Subcutaneous abdominal adipose tissue (tissue), 5 donors: ENCODE measurements around the gene EYS.

Experiments
- H3K27ac ChIP-seq: one replicate; pipeline ENCODE4 v1.7.0; 2013; ENCODE audit warnings: low read depth, mild to moderate bottlenecking, inconsistent platforms, low read length, moderate library complexity
- H3K27me3 ChIP-seq, 5 donors: one replicate each; pipeline ENCODE4 v1.7.0; 2013; ENCODE audit warnings: low read length in 5 of 5, inconsistent platforms in 1 of 5; ENCODE audit not compliant: control insufficient read depth in 5 of 5, insufficient read depth in 4 of 5
- H3K36me3 ChIP-seq, 5 donors: one replicate each; pipeline ENCODE4 v1.7.0; 2013; ENCODE audit warnings: low read length in 5 of 5; ENCODE audit not compliant: control insufficient read depth in 5 of 5, insufficient read depth in 5 of 5
- H3K4me1 ChIP-seq, 5 donors: one replicate each; pipeline ENCODE4 v1.7.0; 2013; ENCODE audit warnings: low read length in 5 of 5, mild to moderate bottlenecking in 3 of 5, moderate library complexity in 1 of 5; ENCODE audit not compliant: control insufficient read depth in 5 of 5, insufficient read depth in 5 of 5
- H3K4me3 ChIP-seq, 5 donors: one replicate each; pipeline ENCODE4 v1.7.0; 2013; ENCODE audit warnings: low read length in 5 of 5, low read depth in 1 of 5
- H3K9ac ChIP-seq, 5 donors: one replicate each; pipeline ENCODE4 v1.7.0; 2013; ENCODE audit warnings: low read length in 5 of 5, mild to moderate bottlenecking in 4 of 5, moderate library complexity in 3 of 5
- H3K9me3 ChIP-seq, 5 donors: one replicate each; pipeline ENCODE4 v1.7.0; 2013; ENCODE audit warnings: low read length in 5 of 5; ENCODE audit not compliant: control insufficient read depth in 5 of 5
- donor health status: healthy.
- donor health status: healthy.
- donor health status: healthy.
- donor health status: healthy.
- donor health status: healthy.

The EYS gene

DNA sequence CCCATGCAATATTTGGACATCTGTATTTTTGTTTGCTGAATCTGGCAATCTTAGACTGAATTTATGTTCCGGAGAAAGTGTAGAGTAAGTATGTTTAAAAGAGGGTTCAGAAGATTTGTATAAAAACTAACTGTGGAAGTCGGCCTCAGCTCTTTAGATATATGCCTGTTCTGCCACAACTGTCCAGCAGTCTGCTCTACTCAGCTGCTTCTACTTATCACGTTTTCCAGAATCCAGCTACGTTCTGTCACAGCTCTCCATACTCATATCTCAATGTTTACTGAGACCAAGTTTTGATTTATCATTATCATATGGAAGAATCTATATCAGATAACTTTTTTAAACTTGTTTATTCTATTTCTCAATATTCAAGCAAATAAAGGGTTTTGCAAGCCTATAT lies 721.3 kb downstream of the EYS start:
- Histone ChIP-seq H3K9me3 (no peaks in the 10 kb centered on the region), H3K9ac (no peak overlapping the region), H3K4me3 (no peak overlapping the region), H3K27ac (no peak overlapping the region), H3K4me1 (no peaks in the 10 kb centered on the region), H3K27me3 (no peaks in the 10 kb centered on the region), H3K36me3 (no peaks in the 10 kb centered on the region)

DNA sequence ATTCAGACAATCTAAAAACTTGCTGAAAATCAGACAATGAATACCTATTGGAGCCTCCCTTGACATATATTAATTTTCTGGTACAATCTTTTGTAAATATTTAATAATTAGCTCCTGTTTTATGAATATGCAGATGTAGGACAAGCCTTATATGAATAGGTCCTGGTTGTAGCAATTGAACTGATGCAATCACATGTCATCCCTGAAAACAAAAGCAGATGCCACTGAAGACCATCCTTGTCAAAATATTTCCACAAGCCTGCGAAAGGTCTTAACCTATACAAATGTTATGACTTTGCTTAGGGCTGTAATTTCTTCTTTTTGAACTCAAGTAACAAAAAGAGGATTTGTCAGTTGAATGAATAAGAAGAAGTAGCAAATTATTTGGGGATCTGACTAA lies 722.1 kb downstream of the EYS start:
- Histone ChIP-seq H3K4me1 (no peaks in the 10 kb centered on the region), H3K27me3 (no peaks in the 10 kb centered on the region), H3K36me3 (no peaks in the 10 kb centered on the region), H3K9me3 (no peaks in the 10 kb centered on the region), H3K27ac (no peak overlapping the region), H3K9ac (no peak overlapping the region), H3K4me3 (no peak overlapping the region)

DNA sequence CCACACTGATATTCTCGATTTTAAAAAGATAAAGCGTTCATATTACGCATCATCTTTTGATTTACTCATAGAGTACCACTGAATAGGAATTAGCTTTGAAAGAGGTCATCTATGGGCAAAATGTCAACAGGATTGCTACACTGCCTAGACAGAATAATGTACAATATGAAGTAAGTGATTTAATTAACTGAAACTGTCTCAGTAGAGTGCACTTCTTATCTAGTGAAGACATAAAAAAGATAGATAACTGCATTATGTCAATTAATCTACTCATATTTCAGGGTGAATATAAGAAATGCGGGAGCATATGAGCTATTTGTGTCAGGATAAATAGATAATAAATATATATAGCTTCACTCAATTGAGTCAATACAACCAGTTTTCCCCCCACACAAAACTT lies 723.9 kb downstream of the EYS start:
- no peaks in the 10 kb centered on the region for H3K36me3 ChIP-seq

DNA sequence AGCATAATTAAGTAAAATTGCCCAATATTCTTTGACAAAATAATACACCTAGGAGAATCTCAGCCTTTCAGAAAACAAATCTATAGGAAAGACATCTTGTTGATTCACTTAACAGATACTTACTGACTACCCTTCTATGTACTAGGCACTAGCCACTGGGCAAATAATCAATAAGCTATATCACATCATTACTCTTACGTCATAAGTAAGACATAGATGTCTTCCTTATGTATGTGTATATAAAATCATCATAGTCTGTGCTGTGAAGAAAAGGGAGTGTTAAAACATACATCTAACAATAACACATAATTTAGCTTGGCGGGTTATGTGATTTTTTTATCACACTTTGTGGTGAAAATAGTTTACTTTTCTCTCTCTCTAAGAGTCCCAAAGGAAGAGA lies 733.9 kb downstream of the EYS start:
- no peak overlapping the region for H3K27ac ChIP-seq

More for the DNA sequence above, 723.9 kb downstream of the EYS start:
- Histone ChIP-seq H3K9ac (no peak overlapping the region), H3K4me1 (no peaks in the 10 kb centered on the region), H3K27ac (no peak overlapping the region), H3K27me3 (no peaks in the 10 kb centered on the region), H3K9me3 (no peaks in the 10 kb centered on the region), H3K4me3 (no peak overlapping the region)

DNA sequence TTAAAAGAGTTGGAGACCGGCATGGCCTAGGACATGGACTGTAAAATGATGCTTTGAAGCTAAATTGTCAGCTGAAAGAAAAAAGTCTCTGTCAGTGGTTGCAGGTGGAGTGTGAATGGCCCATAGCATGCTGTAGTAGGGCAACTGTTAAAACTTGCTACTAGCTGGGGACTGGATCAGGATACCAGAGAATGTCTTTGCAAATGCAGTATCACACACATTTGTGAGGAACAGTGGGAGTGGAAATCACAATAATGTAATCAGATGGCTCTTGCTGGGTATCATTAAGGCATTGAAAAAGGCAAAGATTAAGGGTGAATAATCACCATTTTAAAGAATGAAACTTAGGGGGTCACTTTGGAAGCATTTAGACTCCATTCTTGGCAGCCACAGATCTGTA lies 737.9 kb downstream of the EYS start:
- no peaks in the 10 kb centered on the region for H3K36me3 ChIP-seq

More for the DNA sequence above, 733.9 kb downstream of the EYS start:
- no peak overlapping the region for H3K9ac ChIP-seq
- H3K27me3 ChIP-seq = no peaks in the 10 kb centered on the region
- H3K36me3 ChIP-seq = no peaks in the 10 kb centered on the region
- H3K9me3 ChIP-seq = no peaks in the 10 kb centered on the region
- no peak overlapping the region for H3K4me3 ChIP-seq
- H3K4me1 ChIP-seq = peaks cover 0 to 3% (median 0%) of the 10 kb centered on the region in 5 donors

DNA sequence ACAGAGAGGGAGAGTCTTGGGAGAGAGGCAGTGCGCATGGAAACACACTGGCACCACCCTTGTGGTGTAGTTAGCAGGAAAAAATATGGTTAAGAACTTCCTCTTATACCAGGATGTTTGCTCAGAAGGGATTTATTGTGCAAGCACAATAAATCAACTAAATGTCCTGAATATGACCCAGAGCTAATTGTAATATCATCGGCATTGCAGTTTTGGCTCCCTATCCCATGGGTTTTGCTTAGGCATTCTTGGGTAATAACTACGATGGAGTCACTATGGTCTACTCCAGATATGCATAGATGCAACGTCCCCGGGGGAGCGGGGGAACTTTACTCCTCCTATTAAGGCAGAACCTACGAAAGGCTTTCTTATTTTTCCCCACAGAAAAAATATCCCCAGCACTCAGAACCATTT lies 751.6 kb downstream of the EYS start:
- H3K9me3 ChIP-seq = peaks cover 0 to 3% (median 0%) of the 10 kb centered on the region in 5 donors
- no peaks in the 10 kb centered on the region for H3K27me3 ChIP-seq
- no peak overlapping the region for H3K9ac ChIP-seq
- H3K27ac ChIP-seq = no peak overlapping the region
- H3K4me3 ChIP-seq = no peak overlapping the region
- peaks cover 0 to 12% (median 0%) of the 10 kb centered on the region in 5 donors for H3K4me1 ChIP-seq
- no peaks in the 10 kb centered on the region for H3K36me3 ChIP-seq

More for the DNA sequence above, 737.9 kb downstream of the EYS start:
- H3K9me3 ChIP-seq = no peaks in the 10 kb centered on the region
- no peak overlapping the region for H3K4me3 ChIP-seq
- peaks cover 0 to 8% (median 0%) of the 10 kb centered on the region in 5 donors for H3K4me1 ChIP-seq
- no peak overlapping the region for H3K9ac ChIP-seq
- H3K27me3 ChIP-seq = no peaks in the 10 kb centered on the region
- no peak overlapping the region for H3K27ac ChIP-seq

DNA sequence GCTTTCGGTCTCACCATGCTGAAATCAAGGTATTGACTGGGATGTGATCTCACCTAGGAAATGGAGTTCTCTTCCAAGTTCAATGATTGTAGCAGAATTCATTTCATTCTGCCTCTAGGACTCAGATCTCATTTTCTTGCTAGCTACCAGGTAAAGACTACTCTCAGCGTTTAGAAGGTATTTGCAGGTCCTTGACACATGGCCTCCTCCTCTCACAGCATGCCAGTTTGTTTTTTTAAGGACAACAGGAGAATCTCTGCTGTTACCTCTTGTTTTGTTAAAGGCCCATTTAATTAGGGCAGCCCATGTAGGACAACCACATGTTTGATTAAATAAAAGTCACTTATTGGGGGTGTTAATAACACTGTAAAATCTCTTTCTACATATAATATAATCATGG lies 757.8 kb downstream of the EYS start:
- H3K4me1 ChIP-seq = no peaks in the 10 kb centered on the region
- H3K27me3 ChIP-seq = no peaks in the 10 kb centered on the region
- no peak overlapping the region for H3K27ac ChIP-seq
- no peaks in the 10 kb centered on the region for H3K9me3 ChIP-seq
- H3K4me3 ChIP-seq = no peak overlapping the region
- H3K36me3 ChIP-seq = no peaks in the 10 kb centered on the region
- H3K9ac ChIP-seq = no peak overlapping the region

DNA sequence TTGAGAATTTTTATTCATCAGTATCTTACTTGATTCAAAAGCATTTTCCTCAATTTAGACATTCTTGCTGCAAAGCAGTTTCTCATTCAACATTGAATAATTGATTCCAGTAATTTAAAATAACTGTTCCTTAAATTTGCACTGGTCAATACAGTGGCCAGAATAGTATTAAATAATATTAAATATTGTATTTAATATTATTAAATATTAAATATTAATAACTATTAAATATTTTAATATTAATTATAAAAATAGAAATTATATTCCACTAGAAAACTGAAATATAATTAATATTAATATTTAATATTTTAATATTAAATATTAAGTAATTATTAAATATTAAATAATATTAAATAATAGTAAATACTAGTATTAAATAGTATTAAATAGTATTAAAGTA lies 758.8 kb downstream of the EYS start:
- H3K36me3 ChIP-seq = no peaks in the 10 kb centered on the region
- no peaks in the 10 kb centered on the region for H3K4me1 ChIP-seq
- no peaks in the 10 kb centered on the region for H3K9me3 ChIP-seq
- H3K4me3 ChIP-seq = no peak overlapping the region
- no peak overlapping the region for H3K27ac ChIP-seq
- H3K27me3 ChIP-seq = no peaks in the 10 kb centered on the region
- H3K9ac ChIP-seq = no peak overlapping the region

DNA sequence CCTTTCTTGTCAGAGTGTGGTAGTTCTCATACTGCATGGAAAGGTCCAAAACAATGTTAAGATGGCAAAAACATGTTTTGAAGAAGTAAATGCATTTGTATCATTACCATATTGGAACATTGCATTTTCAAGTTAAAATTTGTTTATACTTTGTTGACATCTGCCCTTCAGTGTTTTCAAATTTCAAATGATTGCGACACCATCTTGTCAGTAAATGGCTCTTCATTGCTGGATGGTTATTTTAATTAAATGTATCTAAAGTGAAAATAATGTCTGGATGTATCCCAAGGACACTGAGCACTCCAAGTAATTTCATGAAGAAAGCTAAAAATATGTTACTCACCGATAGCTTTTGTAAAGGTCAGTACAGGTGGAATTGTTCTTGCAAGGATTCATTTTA lies 761.6 kb downstream of the EYS start:
- Histone ChIP-seq H3K4me3 (no peak overlapping the region), H3K36me3 (no peaks in the 10 kb centered on the region)

DNA sequence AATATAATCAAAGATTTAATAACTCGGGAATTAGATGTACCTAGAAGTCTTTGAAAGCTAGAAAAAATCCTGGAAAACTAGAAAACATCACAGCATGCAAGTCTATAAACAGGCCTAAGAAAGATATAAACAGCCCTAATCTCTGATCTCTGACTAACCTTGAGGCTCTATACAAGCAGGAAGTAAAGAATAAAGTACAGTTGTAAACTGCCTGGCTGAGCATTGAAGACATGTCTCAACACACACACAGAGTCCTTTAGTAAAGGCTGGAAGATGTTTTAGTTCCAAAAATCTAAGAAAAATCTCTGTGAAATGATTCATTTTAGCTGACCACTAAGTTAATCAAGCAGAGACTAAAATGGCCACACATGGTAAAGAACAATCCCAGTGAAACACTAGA lies 774.5 kb downstream of the EYS start:
- Histone ChIP-seq H3K9me3 (peaks cover 0 to 2% (median 0%) of the 10 kb centered on the region in 5 donors), H3K4me3 (no peak overlapping the region), H3K36me3 (no peaks in the 10 kb centered on the region), H3K4me1 (no peaks in the 10 kb centered on the region), H3K9ac (no peak overlapping the region), H3K27me3 (no peaks in the 10 kb centered on the region), H3K27ac (no peak overlapping the region)

More for the DNA sequence above, 761.6 kb downstream of the EYS start:
- Histone ChIP-seq H3K9ac (no peak overlapping the region), H3K9me3 (peaks cover 0 to 2% (median 0%) of the 10 kb centered on the region in 5 donors), H3K27ac (no peak overlapping the region), H3K27me3 (no peaks in the 10 kb centered on the region), H3K4me1 (no peaks in the 10 kb centered on the region)

DNA sequence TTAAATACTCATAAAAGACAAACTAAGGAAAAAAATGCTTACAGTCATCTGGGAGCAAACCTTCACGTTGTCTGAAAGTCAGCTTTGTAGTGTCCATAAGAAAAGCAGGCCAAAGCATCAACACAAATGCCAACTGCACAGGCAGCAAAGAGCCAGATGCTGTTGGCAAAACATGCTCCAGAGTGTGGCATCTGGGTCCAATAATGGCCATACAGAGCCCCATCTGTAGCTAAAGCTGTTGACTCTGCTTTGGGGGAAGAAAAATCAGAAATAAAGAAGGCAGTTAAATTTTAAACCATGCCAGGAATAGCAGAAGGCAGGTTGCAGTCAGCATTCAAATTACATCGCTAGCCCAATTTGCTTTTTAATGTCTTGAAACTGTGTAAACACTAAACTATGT lies 776.3 kb downstream of the EYS start:
- H3K27ac ChIP-seq = no peak overlapping the region
- H3K9me3 ChIP-seq = peaks cover 0 to 2% (median 0%) of the 10 kb centered on the region in 5 donors
- H3K27me3 ChIP-seq = no peaks in the 10 kb centered on the region
- H3K9ac ChIP-seq = no peak overlapping the region
- H3K4me1 ChIP-seq = no peaks in the 10 kb centered on the region
- no peak overlapping the region for H3K4me3 ChIP-seq
- H3K36me3 ChIP-seq = no peaks in the 10 kb centered on the region
